ENCODE measurements around the gene INO80. TPM values are rescaled to one million over a fixed set of nuclear protein-coding genes. Genes with fewer than 3 reads are reported as not detected.

INO80 gene
- polyA plus RNA-seq, 2 donors, result 4.6 to 11.0 TPM

GRCh38 chr15:41055706-41056105 is 60.4 kb downstream of the INO80 start:
- Histone ChIP-seq H3K36me3 (ENCODE audit: control insufficient read depth in 2 of 2, insufficient read depth in 2 of 2, low read length in 1 of 2) (peaks cover 10 to 12% of the 10 kb centered on the region in 2 donors), H3K4me1 (ENCODE audit: control insufficient read depth in 2 of 2, insufficient read depth in 2 of 2, low read length in 1 of 2) (no peaks in the 10 kb centered on the region), H3K27me3 (ENCODE audit: control insufficient read depth in 1 of 2, insufficient read depth in 2 of 2, low read length in 2 of 2) (no peaks in the 10 kb centered on the region), H3K4me3 (ENCODE audit: low read depth in 1 of 2, low read length in 2 of 2) (no peak overlapping the region), H3K9me3 (ENCODE audit: control insufficient read depth in 2 of 2, insufficient read depth in 1 of 2, low read depth in 1 of 2, low read length in 1 of 2) (no peaks in the 10 kb centered on the region), H3K27ac (ENCODE audit: low read depth in 2 of 2, low read length in 1 of 2) (no peak overlapping the region)
- WGBS, 2 donors, result 100% methylated on average over 2 of the region's 2 CpGs

GRCh38 chr15:41051139-41051538 is 64.9 kb downstream of the INO80 start:
- H3K9me3 ChIP-seq (ENCODE audit: control insufficient read depth in 2 of 2, insufficient read depth in 1 of 2, low read depth in 1 of 2, low read length in 1 of 2), result no peaks in the 10 kb centered on the region
- no peak overlapping the region for H3K27ac ChIP-seq (ENCODE audit: low read depth in 2 of 2, low read length in 1 of 2)
- H3K4me3 ChIP-seq (ENCODE audit: low read depth in 1 of 2, low read length in 2 of 2), result no peak overlapping the region
- H3K4me1 ChIP-seq (ENCODE audit: control insufficient read depth in 2 of 2, insufficient read depth in 2 of 2, low read length in 1 of 2), result no peaks in the 10 kb centered on the region
- 90 to 96% methylated on average over 2 of the region's 2 CpGs for WGBS, 2 donors
- no peaks in the 10 kb centered on the region for H3K27me3 ChIP-seq (ENCODE audit: control insufficient read depth in 1 of 2, insufficient read depth in 2 of 2, low read length in 2 of 2)
- H3K36me3 ChIP-seq (ENCODE audit: control insufficient read depth in 2 of 2, insufficient read depth in 2 of 2, low read length in 1 of 2), result peaks cover 12 to 14% of the 10 kb centered on the region in 2 donors

- Histone ChIP-seq H3K9me3 (ENCODE audit: control insufficient read depth in 2 of 2, insufficient read depth in 1 of 2, low read depth in 1 of 2, low read length in 1 of 2) (no peaks in the 10 kb centered on the region), H3K27ac (ENCODE audit: low read depth in 2 of 2, low read length in 1 of 2) (no peak overlapping the region), H3K27me3 (ENCODE audit: control insufficient read depth in 1 of 2, insufficient read depth in 2 of 2, low read length in 2 of 2) (no peaks in the 10 kb centered on the region), H3K4me1 (ENCODE audit: control insufficient read depth in 2 of 2, insufficient read depth in 2 of 2, low read length in 1 of 2) (no peaks in the 10 kb centered on the region), H3K36me3 (ENCODE audit: control insufficient read depth in 2 of 2, insufficient read depth in 2 of 2, low read length in 1 of 2) (peaks cover 13 to 15% of the 10 kb centered on the region in 2 donors), H3K4me3 (ENCODE audit: low read depth in 1 of 2, low read length in 2 of 2) (no peak overlapping the region)
- WGBS, 2 donors, result 37 to 62% methylated on average over 1 of the region's 1 CpG
Observed at GRCh38 chr15:41048852-41049251, 67.2 kb downstream of the INO80 start.

- no peaks in the 10 kb centered on the region for H3K9me3 ChIP-seq (ENCODE audit: control insufficient read depth in 2 of 2, insufficient read depth in 1 of 2, low read depth in 1 of 2, low read length in 1 of 2)
- H3K27ac ChIP-seq (ENCODE audit: low read depth in 2 of 2, low read length in 1 of 2), result no peak overlapping the region
Observed at GRCh38 chr15:41048397-41048796, 67.7 kb downstream of the INO80 start.

GRCh38 chr15:41047474-41047873 is 68.6 kb downstream of the INO80 start:
- 93 to 96% methylated on average over 1 of the region's 1 CpG for WGBS, 2 donors
- no peaks in the 10 kb centered on the region for H3K27me3 ChIP-seq (ENCODE audit: control insufficient read depth in 1 of 2, insufficient read depth in 2 of 2, low read length in 2 of 2)
- no peak overlapping the region for H3K4me3 ChIP-seq (ENCODE audit: low read depth in 1 of 2, low read length in 2 of 2)
- no peak overlapping the region for H3K27ac ChIP-seq (ENCODE audit: low read depth in 2 of 2, low read length in 1 of 2)
- no peaks in the 10 kb centered on the region for H3K9me3 ChIP-seq (ENCODE audit: control insufficient read depth in 2 of 2, insufficient read depth in 1 of 2, low read depth in 1 of 2, low read length in 1 of 2)
- no peaks in the 10 kb centered on the region for H3K4me1 ChIP-seq (ENCODE audit: control insufficient read depth in 2 of 2, insufficient read depth in 2 of 2, low read length in 1 of 2)
- H3K36me3 ChIP-seq (ENCODE audit: control insufficient read depth in 2 of 2, insufficient read depth in 2 of 2, low read length in 1 of 2), result peaks cover 13 to 15% of the 10 kb centered on the region in 2 donors

More at GRCh38 chr15:41048397-41048796, 67.7 kb downstream of the INO80 start:
- Histone ChIP-seq H3K4me1 (ENCODE audit: control insufficient read depth in 2 of 2, insufficient read depth in 2 of 2, low read length in 1 of 2) (no peaks in the 10 kb centered on the region), H3K27me3 (ENCODE audit: control insufficient read depth in 1 of 2, insufficient read depth in 2 of 2, low read length in 2 of 2) (no peaks in the 10 kb centered on the region), H3K36me3 (ENCODE audit: control insufficient read depth in 2 of 2, insufficient read depth in 2 of 2, low read length in 1 of 2) (peaks cover 13 to 15% of the 10 kb centered on the region in 2 donors), H3K4me3 (ENCODE audit: low read depth in 1 of 2, low read length in 2 of 2) (no peak overlapping the region)

- H3K4me3 ChIP-seq (ENCODE audit: low read depth in 1 of 2, low read length in 2 of 2), result no peak overlapping the region
- no peaks in the 10 kb centered on the region for H3K9me3 ChIP-seq (ENCODE audit: control insufficient read depth in 2 of 2, insufficient read depth in 1 of 2, low read depth in 1 of 2, low read length in 1 of 2)
- no peaks in the 10 kb centered on the region for H3K27me3 ChIP-seq (ENCODE audit: control insufficient read depth in 1 of 2, insufficient read depth in 2 of 2, low read length in 2 of 2)
- H3K36me3 ChIP-seq (ENCODE audit: control insufficient read depth in 2 of 2, insufficient read depth in 2 of 2, low read length in 1 of 2), result peaks cover 5 to 10% of the 10 kb centered on the region in 2 donors
- H3K4me1 ChIP-seq (ENCODE audit: control insufficient read depth in 2 of 2, insufficient read depth in 2 of 2, low read length in 1 of 2), result no peaks in the 10 kb centered on the region
- no peak overlapping the region for H3K27ac ChIP-seq (ENCODE audit: low read depth in 2 of 2, low read length in 1 of 2)
- 83 to 84% methylated on average over 1 of the region's 1 CpG for WGBS, 2 donors
Observed at GRCh38 chr15:41043276-41043951, 72.7 kb downstream of the INO80 start.

GRCh38 chr15:41042851-41043250 is 73.2 kb downstream of the INO80 start:
- H3K27me3 ChIP-seq (ENCODE audit: control insufficient read depth in 1 of 2, insufficient read depth in 2 of 2, low read length in 2 of 2), result no peaks in the 10 kb centered on the region
- WGBS, 2 donors, result 90 to 91% methylated on average over 5 of the region's 5 CpGs
- no peak overlapping the region for H3K4me3 ChIP-seq (ENCODE audit: low read depth in 1 of 2, low read length in 2 of 2)
- no peaks in the 10 kb centered on the region for H3K4me1 ChIP-seq (ENCODE audit: control insufficient read depth in 2 of 2, insufficient read depth in 2 of 2, low read length in 1 of 2)
- no peaks in the 10 kb centered on the region for H3K9me3 ChIP-seq (ENCODE audit: control insufficient read depth in 2 of 2, insufficient read depth in 1 of 2, low read depth in 1 of 2, low read length in 1 of 2)
- H3K27ac ChIP-seq (ENCODE audit: low read depth in 2 of 2, low read length in 1 of 2), result no peak overlapping the region
- H3K36me3 ChIP-seq (ENCODE audit: control insufficient read depth in 2 of 2, insufficient read depth in 2 of 2, low read length in 1 of 2), result peaks cover 5 to 10% of the 10 kb centered on the region in 2 donors

GRCh38 chr15:41039121-41039520 is 77.0 kb downstream of the INO80 start:
- Histone ChIP-seq H3K36me3 (ENCODE audit: control insufficient read depth in 2 of 2, insufficient read depth in 2 of 2, low read length in 1 of 2) (peaks cover 0 to 4% of the 10 kb centered on the region in 2 donors), H3K27me3 (ENCODE audit: control insufficient read depth in 1 of 2, insufficient read depth in 2 of 2, low read length in 2 of 2) (no peaks in the 10 kb centered on the region), H3K4me3 (ENCODE audit: low read depth in 1 of 2, low read length in 2 of 2) (no peak overlapping the region), H3K4me1 (ENCODE audit: control insufficient read depth in 2 of 2, insufficient read depth in 2 of 2, low read length in 1 of 2) (no peaks in the 10 kb centered on the region), H3K27ac (ENCODE audit: low read depth in 2 of 2, low read length in 1 of 2) (no peak overlapping the region), H3K9me3 (ENCODE audit: control insufficient read depth in 2 of 2, insufficient read depth in 1 of 2, low read depth in 1 of 2, low read length in 1 of 2) (no peaks in the 10 kb centered on the region)

- Histone ChIP-seq H3K36me3 (ENCODE audit: control insufficient read depth in 2 of 2, insufficient read depth in 2 of 2, low read length in 1 of 2) (peaks cover 0 to 6% of the 10 kb centered on the region in 2 donors), H3K4me3 (ENCODE audit: low read depth in 1 of 2, low read length in 2 of 2) (no peak overlapping the region)
- WGBS, 2 donors, result 93 to 100% methylated on average over 1 of the region's 1 CpG
Observed at GRCh38 chr15:41032079-41032328, 84.1 kb downstream of the INO80 start.

GRCh38 chr15:41031232-41032078 is 84.6 kb downstream of the INO80 start:
- no peak overlapping the region for H3K27ac ChIP-seq (ENCODE audit: low read depth in 2 of 2, low read length in 1 of 2)
- H3K4me3 ChIP-seq (ENCODE audit: low read depth in 1 of 2, low read length in 2 of 2), result no peak overlapping the region
- no peaks in the 10 kb centered on the region for H3K27me3 ChIP-seq (ENCODE audit: control insufficient read depth in 1 of 2, insufficient read depth in 2 of 2, low read length in 2 of 2)
- peaks cover 0 to 8% of the 10 kb centered on the region in 2 donors for H3K36me3 ChIP-seq (ENCODE audit: control insufficient read depth in 2 of 2, insufficient read depth in 2 of 2, low read length in 1 of 2)
- H3K4me1 ChIP-seq (ENCODE audit: control insufficient read depth in 2 of 2, insufficient read depth in 2 of 2, low read length in 1 of 2), result no peaks in the 10 kb centered on the region
- WGBS, 2 donors, result 70 to 74% methylated on average over 5 of the region's 5 CpGs
- no peaks in the 10 kb centered on the region for H3K9me3 ChIP-seq (ENCODE audit: control insufficient read depth in 2 of 2, insufficient read depth in 1 of 2, low read depth in 1 of 2, low read length in 1 of 2)

More at GRCh38 chr15:41032079-41032328, 84.1 kb downstream of the INO80 start:
- Histone ChIP-seq H3K27ac (ENCODE audit: low read depth in 2 of 2, low read length in 1 of 2) (no peak overlapping the region), H3K9me3 (ENCODE audit: control insufficient read depth in 2 of 2, insufficient read depth in 1 of 2, low read depth in 1 of 2, low read length in 1 of 2) (no peaks in the 10 kb centered on the region), H3K27me3 (ENCODE audit: control insufficient read depth in 1 of 2, insufficient read depth in 2 of 2, low read length in 2 of 2) (no peaks in the 10 kb centered on the region), H3K4me1 (ENCODE audit: control insufficient read depth in 2 of 2, insufficient read depth in 2 of 2, low read length in 1 of 2) (no peaks in the 10 kb centered on the region)

All from esophagus (tissue), 2 donors.